ENCODE data around the gene ZNF672.

GRCh38 chr1:248810727-248811513 lies 27.1 kb upstream of the ZNF672 start:
- TF ChIP-seq, protein P1, sequence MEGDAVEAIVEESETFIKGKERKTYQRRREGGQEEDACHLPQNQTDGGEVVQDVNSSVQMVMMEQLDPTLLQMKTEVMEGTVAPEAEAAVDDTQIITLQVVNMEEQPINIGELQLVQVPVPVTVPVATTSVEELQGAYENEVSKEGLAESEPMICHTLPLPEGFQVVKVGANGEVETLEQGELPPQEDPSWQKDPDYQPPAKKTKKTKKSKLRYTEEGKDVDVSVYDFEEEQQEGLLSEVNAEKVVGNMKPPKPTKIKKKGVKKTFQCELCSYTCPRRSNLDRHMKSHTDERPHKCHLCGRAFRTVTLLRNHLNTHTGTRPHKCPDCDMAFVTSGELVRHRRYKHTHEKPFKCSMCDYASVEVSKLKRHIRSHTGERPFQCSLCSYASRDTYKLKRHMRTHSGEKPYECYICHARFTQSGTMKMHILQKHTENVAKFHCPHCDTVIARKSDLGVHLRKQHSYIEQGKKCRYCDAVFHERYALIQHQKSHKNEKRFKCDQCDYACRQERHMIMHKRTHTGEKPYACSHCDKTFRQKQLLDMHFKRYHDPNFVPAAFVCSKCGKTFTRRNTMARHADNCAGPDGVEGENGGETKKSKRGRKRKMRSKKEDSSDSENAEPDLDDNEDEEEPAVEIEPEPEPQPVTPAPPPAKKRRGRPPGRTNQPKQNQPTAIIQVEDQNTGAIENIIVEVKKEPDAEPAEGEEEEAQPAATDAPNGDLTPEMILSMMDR (IDR thresholded peaks at IDR 0.05; ENCODE audit: low read depth, low read length, poor library complexity, severe bottlenecking) = no peak
- no peak for TF ChIP-seq EZH2phosphoT487 (IDR thresholded peaks at IDR 0.05; ENCODE audit: borderline replicate concordance, low read length)
